SH-SY5Y (cell line): ENCODE results near the gene ARFGAP1.

Experiments
- GATA2 ChIP-seq: IDR thresholded peaks from 2 replicates; pipeline ENCODE4 v1.6.1; 2011; ENCODE audit warnings: mild to moderate bottlenecking, low read depth, low read length
- GATA3 ChIP-seq: IDR thresholded peaks from 2 replicates; pipeline ENCODE4 v1.6.1; 2011; ENCODE audit warnings: low read depth, mild to moderate bottlenecking, low read length, moderate library complexity

DNA sequence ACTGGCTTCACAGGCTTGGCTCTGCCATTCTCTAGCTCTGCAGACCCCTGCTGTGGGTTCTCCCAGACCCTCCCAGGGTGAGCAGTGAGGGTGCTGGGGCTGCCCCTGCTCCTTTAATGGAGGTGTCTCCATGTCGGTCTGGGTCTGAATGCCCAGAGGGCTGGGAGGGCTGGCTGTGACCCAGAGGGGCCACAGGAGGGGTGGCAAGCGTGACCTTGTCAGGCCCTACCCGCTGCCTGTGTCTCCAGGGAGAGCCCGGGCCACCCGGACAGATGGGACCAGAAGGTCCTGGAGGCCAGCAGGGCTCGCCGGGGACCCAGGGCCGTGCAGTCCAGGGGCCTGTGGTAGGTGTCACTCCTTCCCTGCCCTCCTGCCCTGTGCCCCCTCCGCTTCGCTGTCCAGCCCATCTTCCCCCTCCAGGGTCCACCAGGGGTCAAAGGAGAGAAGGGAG, 52.4 kb downstream of the ARFGAP1 start:
- TF ChIP-seq GATA2 (no peak), GATA3 (no peak)
